Thyroid gland (tissue), 4 donors: ENCODE results near the gene PACSIN1.
"Not testable (repeated sequence)": the region's sequence is repeated elsewhere in the genome, so short reads cannot be mapped to it uniquely, and the experiment has no call there.

Source experiments
- POLR2A ChIP-seq, 2 donors: fragments of 450-650 bp; IDR thresholded peaks; one replicate each; pipeline ENCODE4 v1.6.1; 2017; ENCODE audit warnings: antibody characterized with exemption in 2 of 2, mild to moderate bottlenecking in 2 of 2, moderate library complexity in 1 of 2
- TF ChIP-seq, protein P1 (sequence below), 6 experiments: fragments of 200-600 bp in 3 of 6; fragments of 450-650 bp in 3 of 6; sonication (generic) in 3 of 6; IDR thresholded peaks; one replicate each; pipeline ENCODE4 v1.5.1; 2016 to 2019; ENCODE audit warnings: antibody characterized with exemption in 6 of 6, mild to moderate bottlenecking in 2 of 6, inconsistent platforms in 1 of 6, moderate library complexity in 1 of 6

DNA sequence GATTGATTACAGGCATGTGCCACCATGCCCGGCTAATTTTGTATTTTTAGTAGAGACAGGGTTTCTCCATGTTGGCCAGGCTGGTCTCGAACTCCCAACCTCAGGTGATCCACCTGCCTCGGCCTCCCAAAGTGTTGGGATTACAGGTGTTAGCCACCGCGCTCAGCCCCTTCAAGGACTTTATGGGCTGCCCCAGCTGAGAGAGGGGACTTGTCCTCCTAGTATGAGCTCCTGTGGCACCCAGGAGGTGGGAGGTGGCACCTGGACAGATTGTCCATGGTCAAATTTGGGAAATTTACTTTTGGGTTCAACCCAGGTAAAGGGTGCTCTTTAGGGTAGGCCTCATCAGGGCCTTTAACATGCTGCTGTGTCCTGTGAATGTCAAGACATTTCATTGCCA lies 17.9 kb downstream of the PACSIN1 start:
- TF ChIP-seq POLR2A (IDR thresholded peaks at IDR 0.05) = not testable (repeated sequence)
- TF ChIP-seq, protein P1, sequence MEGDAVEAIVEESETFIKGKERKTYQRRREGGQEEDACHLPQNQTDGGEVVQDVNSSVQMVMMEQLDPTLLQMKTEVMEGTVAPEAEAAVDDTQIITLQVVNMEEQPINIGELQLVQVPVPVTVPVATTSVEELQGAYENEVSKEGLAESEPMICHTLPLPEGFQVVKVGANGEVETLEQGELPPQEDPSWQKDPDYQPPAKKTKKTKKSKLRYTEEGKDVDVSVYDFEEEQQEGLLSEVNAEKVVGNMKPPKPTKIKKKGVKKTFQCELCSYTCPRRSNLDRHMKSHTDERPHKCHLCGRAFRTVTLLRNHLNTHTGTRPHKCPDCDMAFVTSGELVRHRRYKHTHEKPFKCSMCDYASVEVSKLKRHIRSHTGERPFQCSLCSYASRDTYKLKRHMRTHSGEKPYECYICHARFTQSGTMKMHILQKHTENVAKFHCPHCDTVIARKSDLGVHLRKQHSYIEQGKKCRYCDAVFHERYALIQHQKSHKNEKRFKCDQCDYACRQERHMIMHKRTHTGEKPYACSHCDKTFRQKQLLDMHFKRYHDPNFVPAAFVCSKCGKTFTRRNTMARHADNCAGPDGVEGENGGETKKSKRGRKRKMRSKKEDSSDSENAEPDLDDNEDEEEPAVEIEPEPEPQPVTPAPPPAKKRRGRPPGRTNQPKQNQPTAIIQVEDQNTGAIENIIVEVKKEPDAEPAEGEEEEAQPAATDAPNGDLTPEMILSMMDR (IDR thresholded peaks at IDR 0.05) = not testable (repeated sequence)
